SU-DHL-6 (cell line): ENCODE results near the gene MAML1.

Source experiments
- EZH2phosphoT487 ChIP-seq: fragments of 200-600 bp; sonication (generic), shearing (Covaris generic); conservative IDR thresholded peaks from 2 replicates; pipeline ENCODE4 v1.6.1; 2018; ENCODE audit warnings: mild to moderate bottlenecking, antibody characterized with exemption, low read length, moderate library complexity, mixed read lengths
- TF ChIP-seq, protein P1 (sequence below): fragments of 200-600 bp; sonication (generic); IDR thresholded peaks from one replicate; pipeline ENCODE4 v1.5.1; 2017; ENCODE audit warnings: antibody characterized with exemption, mild to moderate bottlenecking, low read length, moderate library complexity; ENCODE audit not compliant: insufficient read depth, poor library complexity, severe bottlenecking

GRCh38 chr5:179794575-179794974 lies 62.0 kb downstream of the MAML1 start:
- TF ChIP-seq, protein P1, sequence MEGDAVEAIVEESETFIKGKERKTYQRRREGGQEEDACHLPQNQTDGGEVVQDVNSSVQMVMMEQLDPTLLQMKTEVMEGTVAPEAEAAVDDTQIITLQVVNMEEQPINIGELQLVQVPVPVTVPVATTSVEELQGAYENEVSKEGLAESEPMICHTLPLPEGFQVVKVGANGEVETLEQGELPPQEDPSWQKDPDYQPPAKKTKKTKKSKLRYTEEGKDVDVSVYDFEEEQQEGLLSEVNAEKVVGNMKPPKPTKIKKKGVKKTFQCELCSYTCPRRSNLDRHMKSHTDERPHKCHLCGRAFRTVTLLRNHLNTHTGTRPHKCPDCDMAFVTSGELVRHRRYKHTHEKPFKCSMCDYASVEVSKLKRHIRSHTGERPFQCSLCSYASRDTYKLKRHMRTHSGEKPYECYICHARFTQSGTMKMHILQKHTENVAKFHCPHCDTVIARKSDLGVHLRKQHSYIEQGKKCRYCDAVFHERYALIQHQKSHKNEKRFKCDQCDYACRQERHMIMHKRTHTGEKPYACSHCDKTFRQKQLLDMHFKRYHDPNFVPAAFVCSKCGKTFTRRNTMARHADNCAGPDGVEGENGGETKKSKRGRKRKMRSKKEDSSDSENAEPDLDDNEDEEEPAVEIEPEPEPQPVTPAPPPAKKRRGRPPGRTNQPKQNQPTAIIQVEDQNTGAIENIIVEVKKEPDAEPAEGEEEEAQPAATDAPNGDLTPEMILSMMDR, result no peak
- no peak for TF ChIP-seq EZH2phosphoT487
